GM23338 (cell line): ENCODE measurements around the gene ADGB. TPM values are rescaled to one million over a fixed set of nuclear protein-coding genes. Genes with fewer than 3 reads are reported as not detected.

Source experiments
- ATAC-seq: fragments of 200-7000 bp; cut with Tn5 transposase; 3 replicates; pipeline ENCODE4 v1.9.1; 2020
- DNase-seq: peaks from one replicate; pipeline ENCODE4 v3.0.0-alpha.2; 2015; ENCODE audit warnings: low spot score
- H2AFZ ChIP-seq: fragments of 200-600 bp; sonication (generic); 2 replicates; pipeline ENCODE4 v1.8.0; 2016; ENCODE audit warnings: antibody characterized with exemption, mild to moderate bottlenecking, moderate library complexity
- H3F3A ChIP-seq: fragments of 200-600 bp; sonication (generic); replicated peaks from 2 replicates; pipeline ENCODE4 v1.8.0; 2017; ENCODE audit warnings: antibody characterized with exemption, mixed run types, low read depth
- H3K27ac ChIP-seq: fragments of 200-600 bp; sonication (generic); 2 replicates; pipeline ENCODE4 v1.6.1; 2016; ENCODE audit warnings: low read depth
- H3K27me3 ChIP-seq: fragments of 200-600 bp; sonication (generic); 2 replicates; pipeline ENCODE4 v1.8.0; 2016; ENCODE audit warnings: mild to moderate bottlenecking, mixed run types, moderate library complexity; ENCODE audit not compliant: insufficient read depth
- H3K36me3 ChIP-seq: fragments of 200-600 bp; sonication (generic); 2 replicates; pipeline ENCODE4 v1.8.0; 2016; ENCODE audit warnings: mild to moderate bottlenecking; ENCODE audit not compliant: insufficient read depth
- H3K4me1 ChIP-seq: fragments of 200-600 bp; sonication (generic); 2 replicates; pipeline ENCODE4 v1.8.0; 2016; ENCODE audit warnings: mild to moderate bottlenecking, moderate library complexity; ENCODE audit not compliant: insufficient read depth
- H3K4me2 ChIP-seq: fragments of 200-600 bp; sonication (generic); 2 replicates; pipeline ENCODE4 v1.7.1; 2017; ENCODE audit warnings: mixed run types
- H3K4me3 ChIP-seq: fragments of 200-600 bp; sonication (generic); 2 replicates; pipeline ENCODE4 v1.6.1; 2016; ENCODE audit warnings: mixed run types
- H3K79me2 ChIP-seq: fragments of 200-600 bp; sonication (generic); replicated peaks from 2 replicates; pipeline ENCODE4 v1.8.0; 2017; ENCODE audit warnings: mild to moderate bottlenecking; ENCODE audit not compliant: insufficient read depth
- H3K9me2 ChIP-seq: fragments of 200-600 bp; sonication (generic); 2 replicates; pipeline ENCODE4 v1.8.0; 2017; ENCODE audit not compliant: insufficient read depth
- H4K20me1 ChIP-seq: fragments of 200-600 bp; sonication (generic); replicated peaks from 2 replicates; pipeline ENCODE4 v1.8.0; 2017; ENCODE audit warnings: mild to moderate bottlenecking; ENCODE audit not compliant: insufficient read depth
- H3K27ac Mint-ChIP-seq: 2 replicates; pipeline ENCODE4 v1.8.0; 2020; ENCODE audit warnings: inconsistent platforms, mild to moderate bottlenecking, moderate library complexity, mixed read lengths
- H3K27me3 Mint-ChIP-seq: 3 replicates; pipeline ENCODE4 v1.8.0; 2022; ENCODE audit warnings: low read depth, mild to moderate bottlenecking, moderate library complexity, mixed read lengths, inconsistent platforms; ENCODE audit not compliant: insufficient read depth, poor library complexity
- H3K36me3 Mint-ChIP-seq: 3 replicates; pipeline ENCODE4 v1.8.0; 2021; ENCODE audit warnings: low read depth, mild to moderate bottlenecking, inconsistent platforms, moderate library complexity, mixed read lengths
- H3K4me1 Mint-ChIP-seq: 3 replicates; pipeline ENCODE4 v1.8.0; 2020; ENCODE audit warnings: mild to moderate bottlenecking, inconsistent platforms, mixed read lengths
- H3K4me3 Mint-ChIP-seq: 3 replicates; pipeline ENCODE4 v1.8.0; 2021; ENCODE audit warnings: moderate library complexity, mild to moderate bottlenecking, inconsistent platforms, mixed read lengths
- H3K9me3 Mint-ChIP-seq: 3 replicates; pipeline ENCODE4 v1.8.0; 2020; ENCODE audit warnings: moderate library complexity, mild to moderate bottlenecking, inconsistent platforms, mixed read lengths
- CREB1 ChIP-seq: fragments of 250-450 bp; sonication (Bioruptor Pico); IDR thresholded peaks from 2 replicates; pipeline ENCODE4 v1.5.0; 2020; ENCODE audit warnings: low read depth, mild to moderate bottlenecking, moderate library complexity
- CTCF ChIP-seq, 2 experiments: fragments of 200-600 bp in 1 of 2; sonication (generic) in 1 of 2; conservative IDR thresholded peaks; 2 replicates each; pipeline versions ENCODE4 v1.5.1 to v1.6.1; 2016 to 2017; ENCODE audit warnings: antibody characterized with exemption in 2 of 2, low read depth in 2 of 2, mild to moderate bottlenecking in 2 of 2, moderate library complexity in 1 of 2
- ETS1 ChIP-seq: IDR thresholded peaks from 2 replicates; pipeline ENCODE4 v1.6.1; 2016; ENCODE audit warnings: antibody characterized with exemption
- EZH2 ChIP-seq: fragments of 200-600 bp; sonication (generic); IDR thresholded peaks from one replicate; pipeline ENCODE4 v1.8.0; 2017; ENCODE audit warnings: antibody characterized with exemption, mild to moderate bottlenecking, low read depth; ENCODE audit not compliant: unreplicated experiment
- EZH2phosphoT487 ChIP-seq: fragments of 200-600 bp; sonication (generic); IDR thresholded peaks from one replicate; pipeline ENCODE4 v1.8.1; 2018; ENCODE audit warnings: antibody characterized with exemption; ENCODE audit not compliant: unreplicated experiment
- JUNB ChIP-seq: IDR thresholded peaks from one replicate; pipeline ENCODE4 v1.6.1; 2016; ENCODE audit warnings: antibody characterized with exemption; ENCODE audit not compliant: unreplicated experiment
- NANOG ChIP-seq: IDR thresholded peaks from 2 replicates; pipeline ENCODE4 v1.6.1; 2016; ENCODE audit warnings: antibody characterized with exemption, borderline replicate concordance
- POLR2AphosphoS5 ChIP-seq: IDR thresholded peaks from 2 replicates; pipeline ENCODE4 v1.6.1; 2016; ENCODE audit warnings: antibody characterized with exemption, low read depth
- ZNF331 ChIP-seq: fragments of 250-450 bp; sonication (Bioruptor Pico); IDR thresholded peaks from 2 replicates; pipeline ENCODE4 v1.5.0; 2020; ENCODE audit warnings: low read depth, mild to moderate bottlenecking, moderate library complexity
- ZNF462 ChIP-seq: fragments of 250-450 bp; sonication (Bioruptor Pico); IDR thresholded peaks from 2 replicates; pipeline ENCODE4 v1.5.0; 2020; ENCODE audit warnings: mild to moderate bottlenecking, moderate library complexity
- polyA plus RNA-seq: library from polyadenylated mRNA; unstranded; fragments of >200 nt; fragmentation: Nextera tagmentation; extraction: Ambion mirVana; gene quantifications from 2 replicates; pipeline ENCODE4 v1.2.1, GENCODE V29; 2016
- total RNA-seq: library from RNA; depleted of rRNA; stranded (reverse); fragments of >200 nt; shearing (Covaris generic); gene quantifications from 2 replicates; pipeline ENCODE4 v1.2.3, GENCODE V29; 2014

ADGB gene
- total and polyA plus RNA-seq, 2 experiments from 2014 or later: not detected

GRCh38 chr6:146634022-146634421 is 35.2 kb downstream of the ADGB start:
- Histone ChIP-seq H3K4me1 (no peaks in the 10 kb centered on the region), H4K20me1 (no peaks in the 10 kb centered on the region), H3K4me3 (no peak overlapping the region), H3K36me3 (no peaks in the 10 kb centered on the region), H2AFZ (no peak overlapping the region), H3K9me2 (no peaks in the 10 kb centered on the region), H3K27me3 (no peaks in the 10 kb centered on the region), H3K79me2 (no peaks in the 10 kb centered on the region), H3K4me2 (no peak overlapping the region), H3K27ac (no peak overlapping the region), H3F3A (no peaks in the 10 kb centered on the region)
- no peak for DNase-seq
- H3K36me3 Mint-ChIP-seq: no peaks in the 10 kb centered on the region
- no peak overlapping the region for H3K4me3 Mint-ChIP-seq
- peaks cover 1% of the 10 kb centered on the region for H3K27me3 Mint-ChIP-seq
- H3K4me1 Mint-ChIP-seq: peaks cover 6% of the 10 kb centered on the region; the same call in 2 of the 3 replicates
- H3K9me3 Mint-ChIP-seq: no peaks in the 10 kb centered on the region
- ATAC-seq: no peak
- no peak overlapping the region for H3K27ac Mint-ChIP-seq
- TF ChIP-seq EZH2phosphoT487 (no peak), ETS1 (no peak), JUNB (no peak), CREB1 (no peak), NANOG (no peak), ZNF331 (CRISPR knock-in tag) (no peak), CTCF (conservative IDR thresholded peaks at IDR 0.05; ENCODE audit: low read depth in 2 of 2) (no peak), EZH2 (no peak), POLR2AphosphoS5 (no peak), ZNF462 (no peak)
